IMR-90 (cell line): ENCODE results near the gene CLTCL1. TPM values are rescaled to one million over a fixed set of nuclear protein-coding genes. Genes with fewer than 3 reads are reported as not detected.

Source experiments
- ATAC-seq: fragments of 200-7000 bp; cut with Tn5 transposase; 2 replicates; pipeline ENCODE4 v1.9.1; 2020; ENCODE audit warnings: low read depth, mild to moderate bottlenecking, moderate library complexity
- BruUV-seq: library from RNA; stranded (reverse); fragments of 400-500 nt; replicated peaks from 2 replicates; lab custom pipeline; 2021; lab: Mats Ljungman, UMichigan
- CTCF ChIA-PET: fragments of 300-600 bp; formaldehyde crosslinking; extraction: SDS; loops from one replicate; lab custom pipeline; 2021; ENCODE audit warnings: antibody characterized with exemption; lab: Yijun Ruan, JAX
- POLR2A ChIA-PET: fragments of 300-600 bp; sonication (Branson Sonifier 250); formaldehyde crosslinking; loops from one replicate; lab custom pipeline; 2022; ENCODE audit warnings: antibody characterized with exemption; ENCODE audit not compliant: unreplicated experiment; lab: Charles Lee
- DNase-seq: peaks from one replicate; pipeline ENCODE4 v3.0.0; 2013
- H2AFZ ChIP-seq: replicated peaks from 2 replicates; pipeline ENCODE3; 2013; ENCODE audit warnings: low read length, mild to moderate bottlenecking; ENCODE audit not compliant: poor library complexity
- H2AK5ac ChIP-seq: 2 replicates; pipeline ENCODE4 v1.6.1; 2013; ENCODE audit warnings: low read depth, low read length, inconsistent platforms
- H2AK9ac ChIP-seq: replicated peaks from 2 replicates; pipeline ENCODE3; 2013; ENCODE audit warnings: mild to moderate bottlenecking, low read depth, low read length, moderate library complexity; ENCODE audit not compliant: poor library complexity
- H2BK120ac ChIP-seq: 2 replicates; pipeline ENCODE4 v1.6.1; 2013; ENCODE audit warnings: low read depth, low read length, inconsistent platforms
- H2BK15ac ChIP-seq: 3 replicates; pipeline ENCODE4 v1.6.1; 2013; ENCODE audit warnings: low read depth, low read length, inconsistent platforms
- H2BK20ac ChIP-seq: 2 replicates; pipeline ENCODE4 v1.6.1; 2013; ENCODE audit warnings: low read depth, mild to moderate bottlenecking, inconsistent platforms, low read length, moderate library complexity
- H2BK5ac ChIP-seq: 2 replicates; pipeline ENCODE4 v1.6.1; 2013; ENCODE audit warnings: mild to moderate bottlenecking, low read depth, low read length, inconsistent platforms; ENCODE audit not compliant: poor library complexity, severe bottlenecking
- H3K14ac ChIP-seq: replicated peaks from 2 replicates; pipeline ENCODE4 v1.6.1; 2013; ENCODE audit warnings: low read depth, low read length, inconsistent platforms
- H3K18ac ChIP-seq: 2 replicates; pipeline ENCODE4 v1.6.1; 2013; ENCODE audit warnings: low read depth, low read length, control low read depth
- H3K23ac ChIP-seq: 2 replicates; pipeline ENCODE4 v1.6.1; 2013; ENCODE audit warnings: low read depth, low read length, inconsistent platforms
- H3K27ac ChIP-seq: 2 replicates; pipeline ENCODE4 v1.5.1; 2013; ENCODE audit warnings: mild to moderate bottlenecking, control low read depth, low read length; ENCODE audit not compliant: insufficient read depth
- H3K27me3 ChIP-seq: 2 replicates; pipeline ENCODE4 v1.6.1; 2013; ENCODE audit warnings: low read length; ENCODE audit not compliant: control insufficient read depth, insufficient read depth
- H3K36me3 ChIP-seq: 2 replicates; pipeline ENCODE4 v1.6.1; 2013; ENCODE audit warnings: low read length, mixed read lengths; ENCODE audit not compliant: control insufficient read depth, insufficient read depth
- H3K4ac ChIP-seq: 2 replicates; pipeline ENCODE4 v1.6.1; 2013; ENCODE audit warnings: low read depth, low read length, inconsistent platforms
- H3K4me1 ChIP-seq: 2 replicates; pipeline ENCODE4 v1.6.1; 2013; ENCODE audit warnings: low read length, mixed read lengths; ENCODE audit not compliant: control insufficient read depth, insufficient read depth
- H3K4me2 ChIP-seq: 2 replicates; pipeline ENCODE4 v1.6.1; 2013; ENCODE audit warnings: low read depth, mild to moderate bottlenecking, control low read depth, low read length, moderate library complexity
- H3K4me3 ChIP-seq: 2 replicates; pipeline ENCODE4 v1.5.1; 2013; ENCODE audit warnings: low read depth, mild to moderate bottlenecking, control low read depth, low read length, moderate library complexity; ENCODE audit not compliant: insufficient read depth
- H3K56ac ChIP-seq: 2 replicates; pipeline ENCODE4 v1.6.1; 2013; ENCODE audit warnings: low read length, inconsistent platforms; ENCODE audit not compliant: insufficient read depth; ENCODE audit errors: extremely low read depth
- H3K79me1 ChIP-seq, 2 experiments: 2 replicates each; pipeline ENCODE4 v1.6.1; 2013; ENCODE audit warnings: low read length in 2 of 2, inconsistent platforms in 1 of 2, low read depth in 1 of 2
- H3K9ac ChIP-seq: 2 replicates; pipeline ENCODE4 v1.6.1; 2013; ENCODE audit warnings: low read depth, low read length, control low read depth
- H3K9me1 ChIP-seq: 2 replicates; pipeline ENCODE4 v1.6.1; 2013; ENCODE audit warnings: low read length, inconsistent platforms; ENCODE audit not compliant: insufficient read depth
- H3K9me3 ChIP-seq: 2 replicates; pipeline ENCODE4 v1.6.1; 2013; ENCODE audit warnings: low read length; ENCODE audit not compliant: control insufficient read depth, insufficient read depth
- H4K20me1 ChIP-seq: 2 replicates; pipeline ENCODE4 v1.6.1; 2013; ENCODE audit warnings: low read length, inconsistent platforms; ENCODE audit not compliant: insufficient read depth
- H4K5ac ChIP-seq: 2 replicates; pipeline ENCODE4 v1.6.1; 2013; ENCODE audit warnings: mild to moderate bottlenecking, low read depth, low read length, control low read depth
- H4K8ac ChIP-seq, 2 experiments: 2 replicates each; pipeline ENCODE4 v1.6.1; 2013; ENCODE audit warnings: low read depth in 2 of 2, low read length in 2 of 2, control low read depth in 1 of 2, inconsistent platforms in 1 of 2
- H4K91ac ChIP-seq: 2 replicates; pipeline ENCODE4 v1.6.1; 2013; ENCODE audit warnings: low read depth, low read length, inconsistent platforms; ENCODE audit not compliant: insufficient read depth
- CEBPB ChIP-seq: IDR thresholded peaks from 2 replicates; pipeline ENCODE4 v1.6.1; 2012; ENCODE audit warnings: low read depth, low read length, improper control_type of control experiment
- CHD1 ChIP-seq: IDR thresholded peaks from 2 replicates; pipeline ENCODE4 v1.6.1; 2012; ENCODE audit warnings: low read depth, low read length, improper control_type of control experiment
- MAFK ChIP-seq: IDR thresholded peaks from 2 replicates; pipeline ENCODE4 v1.6.1; 2012; ENCODE audit warnings: low read depth, low read length, improper control_type of control experiment
- MXI1 ChIP-seq: IDR thresholded peaks from 2 replicates; pipeline ENCODE4 v1.6.1; 2012; ENCODE audit warnings: low read depth, mild to moderate bottlenecking, low read length, moderate library complexity, borderline replicate concordance
- POLR2A ChIP-seq: IDR thresholded peaks from 2 replicates; pipeline ENCODE4 v1.6.1; 2012; ENCODE audit warnings: mild to moderate bottlenecking, low read depth, low read length
- RAD21 ChIP-seq: IDR thresholded peaks from 2 replicates; pipeline ENCODE4 v1.6.1; 2012; ENCODE audit warnings: low read length, improper control_type of control experiment
- RCOR1 ChIP-seq: IDR thresholded peaks from 2 replicates; pipeline ENCODE4 v1.6.1; 2012; ENCODE audit warnings: mild to moderate bottlenecking, low read length, improper control_type of control experiment; ENCODE audit not compliant: insufficient replicate concordance
- SMC3 ChIP-seq: fragments of 150-350 bp; IDR thresholded peaks from 2 replicates; pipeline ENCODE4 v1.6.1; 2016; ENCODE audit warnings: low read depth, mild to moderate bottlenecking, antibody characterized with exemption, low read length, moderate library complexity
- WGBS, 2 experiments: methylation state at CpG; one replicate each; pipeline versions ENCODE4 v1.1.5 to v1.1.7; 2013; ENCODE audit warnings: missing lambda C conversion rate in 2 of 2; ENCODE audit not compliant: insufficient read length in 1 of 2; ENCODE audit errors: extremely low coverage in 2 of 2; 5-methylcytosine and 5-hydroxymethylcytosine counted together
- dilution Hi-C: fragments of 300-500 bp; cut with HindIII; formaldehyde crosslinking; loops from one replicate; pipeline ENCODE4 v1.14.3; 2018; ENCODE audit warnings: low sequenced_read_pairs; ENCODE audit not compliant: unreplicated experiment
- in situ Hi-C: fragments of 300-500 bp; cut with MboI; formaldehyde crosslinking; loops from 3 replicates; pipeline ENCODE4 v1.14.3; 2019; ENCODE audit warnings: low sequenced_read_pairs, inconsistent platforms, mixed read lengths
- intact Hi-C: fragments of 100-400 bp; cut with micrococcal nuclease; formaldehyde crosslinking; loops from 2 replicates; pipeline ENCODE4 v1.10.0; 2022
- polyA plus RNA-seq, 3 experiments: library from polyadenylated mRNA; depleted of rRNA; stranded (reverse); fragments of >200 nt; gene quantifications; 2 replicates each; pipeline ENCODE4 v1.2.3, GENCODE V29; 2012; ENCODE audit warnings: low replicate concordance in 1 of 3
- total RNA-seq: library from RNA; depleted of rRNA; stranded (reverse); fragments of >200 nt; gene quantifications from 2 replicates; pipeline ENCODE4 v1.2.3, GENCODE V29; 2012

The CLTCL1 gene
- total and polyA plus RNA-seq, 2 of the 4 experiments (the other 2 are of a cell fraction) = 6.2 to 8.1 TPM

GRCh38 chr22:19166421-19166820 lies 125.1 kb downstream of the CLTCL1 start:
- Histone ChIP-seq H4K5ac (no peak overlapping the region), H3K27me3 (peaks cover 41% of the 10 kb centered on the region), H2AK5ac (no peak overlapping the region), H4K91ac (no peak overlapping the region), H2AFZ (no peak overlapping the region), H4K20me1 (no peaks in the 10 kb centered on the region), H2BK120ac (no peak overlapping the region), H2BK15ac (no peak overlapping the region), H3K4me1 (peaks cover 6% of the 10 kb centered on the region), H3K9me1 (peaks cover 7% of the 10 kb centered on the region; the same call in 1 of the 2 replicates), H3K14ac (no peak overlapping the region), H3K27ac (no peak overlapping the region), H3K79me1 (peaks cover 3 to 14% of the 10 kb centered on the region in 2 experiments; a peak in 3 of 4 replicates), H3K56ac (no peak overlapping the region), H3K36me3 (no peaks in the 10 kb centered on the region), H3K9ac (no peak overlapping the region), H3K18ac (no peak overlapping the region), H4K8ac (no peak overlapping the region), H3K23ac (no peak overlapping the region), H3K4me2 (no peak overlapping the region), H3K9me3 (no peaks in the 10 kb centered on the region), H2BK20ac (no peak overlapping the region), H2AK9ac (no peak overlapping the region), H3K4me3 (no peak overlapping the region), H2BK5ac (no peak overlapping the region), H3K4ac (no peak overlapping the region)
- in situ Hi-C loops = no loop called here
- dilution Hi-C loops = no loop called here
- ChIA-PET POLR2A (no interaction called here), CTCF (no interaction called here)
- intact Hi-C loops = no loop called here
- WGBS, 2 experiments = 72% methylated on average over 7 of the region's 8 CpGs; no CpG with 5 or more reads in 1 of the 2 experiments
- DNase-seq (no peak), ATAC-seq (no peak)
- no TSS peak for BruUV-seq
- TF ChIP-seq CEBPB (no peak), SMC3 (no peak), MAFK (no peak), RCOR1 (no peak), RAD21 (no peak), POLR2A (no peak), MXI1 (no peak), CHD1 (no peak)
